Measurements from ENCODE around the gene FAM184A. TPM values are rescaled to one million over a fixed set of nuclear protein-coding genes. Genes with fewer than 3 reads are reported as not detected.
A peak's percentile ranks its signal among the peaks of the same experiment; 100 is the strongest.

The FAM184A gene, protein sequence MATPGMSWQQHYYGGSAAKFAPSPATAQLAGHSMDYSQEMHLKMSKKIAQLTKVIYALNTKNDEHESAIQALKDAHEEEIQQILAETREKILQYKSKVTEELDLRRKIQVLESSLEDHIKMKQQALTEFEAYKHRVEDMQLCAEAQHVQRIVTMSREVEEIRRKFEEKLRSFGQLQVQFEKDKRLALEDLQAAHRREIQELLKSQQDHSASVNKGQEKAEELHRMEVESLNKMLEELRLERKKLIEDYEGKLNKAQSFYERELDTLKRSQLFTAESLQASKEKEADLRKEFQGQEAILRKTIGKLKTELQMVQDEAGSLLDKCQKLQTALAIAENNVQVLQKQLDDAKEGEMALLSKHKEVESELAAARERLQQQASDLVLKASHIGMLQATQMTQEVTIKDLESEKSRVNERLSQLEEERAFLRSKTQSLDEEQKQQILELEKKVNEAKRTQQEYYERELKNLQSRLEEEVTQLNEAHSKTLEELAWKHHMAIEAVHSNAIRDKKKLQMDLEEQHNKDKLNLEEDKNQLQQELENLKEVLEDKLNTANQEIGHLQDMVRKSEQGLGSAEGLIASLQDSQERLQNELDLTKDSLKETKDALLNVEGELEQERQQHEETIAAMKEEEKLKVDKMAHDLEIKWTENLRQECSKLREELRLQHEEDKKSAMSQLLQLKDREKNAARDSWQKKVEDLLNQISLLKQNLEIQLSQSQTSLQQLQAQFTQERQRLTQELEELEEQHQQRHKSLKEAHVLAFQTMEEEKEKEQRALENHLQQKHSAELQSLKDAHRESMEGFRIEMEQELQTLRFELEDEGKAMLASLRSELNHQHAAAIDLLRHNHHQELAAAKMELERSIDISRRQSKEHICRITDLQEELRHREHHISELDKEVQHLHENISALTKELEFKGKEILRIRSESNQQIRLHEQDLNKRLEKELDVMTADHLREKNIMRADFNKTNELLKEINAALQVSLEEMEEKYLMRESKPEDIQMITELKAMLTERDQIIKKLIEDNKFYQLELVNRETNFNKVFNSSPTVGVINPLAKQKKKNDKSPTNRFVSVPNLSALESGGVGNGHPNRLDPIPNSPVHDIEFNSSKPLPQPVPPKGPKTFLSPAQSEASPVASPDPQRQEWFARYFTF
- 1 to 10 TPM; 1.8 to 3.3 (median 2.8) TPM for total RNA-seq
- polyA plus RNA-seq = 1 to 10 TPM; 3.6 to 6.4 TPM

GRCh38 chr6:119078376-119079282, at the start of gene FAM184A:
TSS of gene FAM184A (minus strand) at chr6:119078664. CDS start at chr6:119078299, 365 bp downstream.
- intact Hi-C loops (cut with DNase I) = no loop called here
- Histone ChIP-seq H3K4me1 (peaks cover 0 to 14% (median 3%) of the 10 kb centered on the region in 3 donors), H3K27ac (peak within 1 kb of the TSS; percentile 17 to 64 (median 48)), H3K4me3 (peak within 1 kb of the TSS; percentile 52 to 85 (median 73)), H3K27me3 (no peaks in the 10 kb centered on the region), H3K9me3 (no peaks in the 10 kb centered on the region), H3K36me3 (no peaks in the 10 kb centered on the region)
- peak in 2 of 4 donors; percentile 19 to 20 for TF ChIP-seq CTCF (IDR thresholded peaks at IDR 0.05)
- peak; percentile 58 to 85 (median 73) for DNase-seq
- ATAC-seq = peak; percentile 74 to 85 (median 82)
- FAIRE-seq = no peak
- WGBS, 2 donors = 0% methylated on average over 58 to 103 of the region's 103 CpGs

DNA sequence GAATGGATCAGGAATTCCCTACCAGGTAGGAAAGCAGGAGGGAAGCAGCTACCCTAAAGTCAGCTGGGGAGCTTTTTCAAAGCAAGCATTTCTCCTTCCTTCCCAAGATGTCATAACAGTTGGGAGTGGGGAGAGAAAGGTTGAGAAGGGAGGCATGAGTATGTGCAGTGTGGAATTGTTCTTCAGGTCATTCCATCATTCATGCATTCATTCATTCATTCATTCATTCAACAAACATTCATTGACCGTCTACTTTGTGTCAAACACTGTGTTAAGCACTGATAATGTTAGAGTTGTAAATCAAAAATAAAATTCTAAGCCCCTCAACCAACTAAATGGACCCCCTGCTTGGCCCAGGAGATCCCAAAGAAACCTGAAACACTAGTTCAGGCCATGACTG, 49.2 kb upstream of the FAM184A start:
- Histone ChIP-seq H3K4me3 (no peak overlapping the region), H3K9me3 (no peaks in the 10 kb centered on the region), H3K36me3 (no peaks in the 10 kb centered on the region), H3K4me1 (peaks cover 13 to 38% (median 32%) of the 10 kb centered on the region in 3 donors), H3K27me3 (no peaks in the 10 kb centered on the region), H3K27ac (no peak overlapping the region)
- no peak for DNase-seq
- WGBS, 2 donors = 92 to 95% methylated on average over 1 of the region's 1 CpG
- intact Hi-C loops (cut with DNase I) = no loop called here
- ATAC-seq = no peak
- no peak for TF ChIP-seq CTCF (IDR thresholded peaks at IDR 0.05)
- no peak for FAIRE-seq

- no peaks in the 10 kb centered on the region for H3K36me3 ChIP-seq
- H3K4me3 ChIP-seq = no peak overlapping the region
- WGBS, 2 donors = 72 to 73% methylated on average over 4 of the region's 4 CpGs
- ATAC-seq (no peak), FAIRE-seq (no peak), DNase-seq (no peak)
- no peaks in the 10 kb centered on the region for H3K27me3 ChIP-seq
- intact Hi-C loops (cut with DNase I) = no loop called here
- no peak overlapping the region for H3K27ac ChIP-seq
- H3K4me1 ChIP-seq = peaks cover 13 to 31% (median 24%) of the 10 kb centered on the region in 3 donors
- no peak for TF ChIP-seq CTCF (IDR thresholded peaks at IDR 0.05)
- H3K9me3 ChIP-seq = no peaks in the 10 kb centered on the region
These were observed 48.4 kb upstream of the FAM184A start for GRCh38 chr6:119126826-119127225.

DNA sequence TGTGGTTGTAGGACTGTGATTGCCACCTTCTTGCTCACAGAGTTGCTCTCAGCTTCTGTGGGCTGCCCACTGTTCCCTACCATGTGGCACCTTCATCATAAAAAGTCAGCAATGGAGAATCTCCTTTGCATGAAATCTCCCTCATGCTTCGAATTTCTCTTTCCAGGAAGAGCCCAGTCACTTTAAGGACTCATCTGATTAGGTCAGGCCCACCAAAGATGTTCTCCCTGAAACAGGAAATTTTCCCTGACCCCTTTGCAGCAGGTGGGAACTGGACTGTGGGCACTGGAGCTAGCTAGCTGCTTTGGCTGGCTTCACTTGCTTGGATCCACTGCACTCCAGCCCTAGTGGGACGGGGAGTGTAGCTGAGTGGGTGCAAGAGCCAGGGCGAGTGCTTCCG, 47.7 kb upstream of the FAM184A start:
- Histone ChIP-seq H3K9me3 (no peaks in the 10 kb centered on the region), H3K36me3 (no peaks in the 10 kb centered on the region), H3K27me3 (no peaks in the 10 kb centered on the region), H3K27ac (no peak overlapping the region), H3K4me1 (peaks cover 13 to 26% (median 20%) of the 10 kb centered on the region in 3 donors), H3K4me3 (no peak overlapping the region)
- no peak for TF ChIP-seq CTCF (IDR thresholded peaks at IDR 0.05)
- 95 to 98% methylated on average over 4 of the region's 4 CpGs for WGBS, 2 donors
- no peak for DNase-seq
- FAIRE-seq = no peak
- intact Hi-C loops (cut with DNase I) = no loop called here
- ATAC-seq = no peak

Measured in pancreas (tissue), 10 donors.